Loucy (cell line): ENCODE measurements around the gene AKAP13.
A peak's percentile ranks its signal among the peaks of the same experiment; 100 is the strongest.

ENCODE experiments used
- H2AFZ ChIP-seq: fragments of 200-600 bp; sonication (generic); 2 replicates; pipeline ENCODE4 v1.6.0; 2016; ENCODE audit warnings: antibody characterized with exemption, mild to moderate bottlenecking, low read length, moderate library complexity
- H3F3A ChIP-seq: fragments of 200-600 bp; 2 replicates; pipeline ENCODE4 v1.6.0; 2016; ENCODE audit warnings: antibody characterized with exemption, low read depth, mild to moderate bottlenecking
- H3K27me3 ChIP-seq: fragments of 200-600 bp; sonication (generic); 2 replicates; pipeline ENCODE4 v1.6.1; 2014; ENCODE audit warnings: low read length, mild to moderate bottlenecking; ENCODE audit not compliant: insufficient read depth, poor library complexity, severe bottlenecking
- H3K36me3 ChIP-seq: fragments of 200-600 bp; sonication (generic); 2 replicates; pipeline ENCODE4 v1.6.1; 2016; ENCODE audit warnings: low read length; ENCODE audit not compliant: insufficient read depth
- H3K4me1 ChIP-seq: fragments of 200-600 bp; sonication (generic); 2 replicates; pipeline ENCODE4 v1.5.1; 2014; ENCODE audit warnings: low read length, mild to moderate bottlenecking; ENCODE audit not compliant: insufficient read depth, poor library complexity, severe bottlenecking
- H3K4me2 ChIP-seq: fragments of 200-600 bp; sonication (generic); 2 replicates; pipeline ENCODE4 v1.6.0; 2014; ENCODE audit warnings: antibody characterized with exemption, low read length, low read depth, mild to moderate bottlenecking; ENCODE audit not compliant: poor library complexity, severe bottlenecking
- H3K4me3 ChIP-seq: fragments of 200-600 bp; sonication (generic); 2 replicates; pipeline ENCODE4 v1.5.1; 2014; ENCODE audit warnings: low read length, mild to moderate bottlenecking, mixed read lengths; ENCODE audit not compliant: poor library complexity, severe bottlenecking
- H3K79me2 ChIP-seq: fragments of 200-600 bp; sonication (generic); 2 replicates; pipeline ENCODE4 v1.6.1; 2014; ENCODE audit warnings: low read length; ENCODE audit not compliant: insufficient read depth
- H3K9ac ChIP-seq: fragments of 200-600 bp; sonication (generic); 2 replicates; pipeline ENCODE4 v1.6.0; 2014; ENCODE audit warnings: mild to moderate bottlenecking, low read depth, low read length, moderate library complexity; ENCODE audit not compliant: poor library complexity, severe bottlenecking
- H3K9me2 ChIP-seq: fragments of 200-600 bp; sonication (generic); replicated peaks from 2 replicates; pipeline ENCODE4 v1.6.1; 2016; ENCODE audit warnings: low read depth, low read length, mixed read lengths
- H3K9me3 ChIP-seq: fragments of 200-600 bp; sonication (generic); 2 replicates; pipeline ENCODE4 v1.6.1; 2014; ENCODE audit warnings: mild to moderate bottlenecking, antibody characterized with exemption, low read length, low read depth; ENCODE audit not compliant: insufficient read depth
- H4K20me1 ChIP-seq: fragments of 200-600 bp; sonication (generic); 2 replicates; pipeline ENCODE4 v1.6.0; 2014; ENCODE audit warnings: antibody characterized with exemption, low read length, mild to moderate bottlenecking; ENCODE audit not compliant: insufficient read depth, poor library complexity, severe bottlenecking
- CTCF ChIP-seq: fragments of 200-600 bp; sonication (generic); conservative IDR thresholded peaks from 2 replicates; pipeline ENCODE4 v1.5.1; 2014; ENCODE audit warnings: mild to moderate bottlenecking, antibody characterized with exemption, low read length
- EZH2phosphoT487 ChIP-seq: fragments of 200-600 bp; IDR thresholded peaks from 2 replicates; pipeline ENCODE4 v1.6.1; 2018; ENCODE audit warnings: antibody characterized with exemption, mild to moderate bottlenecking, moderate library complexity, borderline replicate concordance

AKAP13 gene

GRCh38 chr15:85545752-85546151 is 165.3 kb downstream of the AKAP13 start:
- H3K9ac ChIP-seq: peak overlapping the region; percentile 68
- no peaks in the 10 kb centered on the region for H3K27me3 ChIP-seq
- H3K4me2 ChIP-seq: peak overlapping the region; percentile 85
- H3K4me1 ChIP-seq: peaks cover 44% of the 10 kb centered on the region
- peak overlapping the region; percentile 71 for H3K4me3 ChIP-seq
- H2AFZ ChIP-seq: no peak overlapping the region
- no peaks in the 10 kb centered on the region for H3K9me2 ChIP-seq
- peaks cover 2% of the 10 kb centered on the region; the same call in 1 of the 2 replicates for H3F3A ChIP-seq
- H3K36me3 ChIP-seq: no peaks in the 10 kb centered on the region
- no peaks in the 10 kb centered on the region for H4K20me1 ChIP-seq
- H3K79me2 ChIP-seq: peaks cover 2% of the 10 kb centered on the region; the same call in 1 of the 2 replicates
- H3K9me3 ChIP-seq: no peaks in the 10 kb centered on the region
- no peak for TF ChIP-seq CTCF
- no peak for TF ChIP-seq EZH2phosphoT487

GRCh38 chr15:85547386-85547785 is 167.0 kb downstream of the AKAP13 start:
- H3K4me1 ChIP-seq: peaks cover 44% of the 10 kb centered on the region
- TF ChIP-seq EZH2phosphoT487 (no peak), CTCF (no peak)
- no peaks in the 10 kb centered on the region for H3K9me2 ChIP-seq
- no peaks in the 10 kb centered on the region for H3K36me3 ChIP-seq
- H3K9me3 ChIP-seq: no peaks in the 10 kb centered on the region
- H3K9ac ChIP-seq: peak overlapping the region; percentile 38
- peaks cover 7% of the 10 kb centered on the region; the same call in 1 of the 2 replicates for H3F3A ChIP-seq
- H2AFZ ChIP-seq: peak overlapping the region; percentile 28; the same call in 1 of the 2 replicates
- H3K27me3 ChIP-seq: no peaks in the 10 kb centered on the region
- no peaks in the 10 kb centered on the region for H4K20me1 ChIP-seq
- H3K79me2 ChIP-seq: peaks cover 2% of the 10 kb centered on the region; the same call in 1 of the 2 replicates
- peak overlapping the region; percentile 39 for H3K4me3 ChIP-seq
- peak overlapping the region; percentile 55 for H3K4me2 ChIP-seq

GRCh38 chr15:85550283-85550682 is 169.9 kb downstream of the AKAP13 start:
- Histone ChIP-seq H3K9me3 (no peaks in the 10 kb centered on the region), H3F3A (peaks cover 5% of the 10 kb centered on the region; the same call in 1 of the 2 replicates), H3K79me2 (no peaks in the 10 kb centered on the region), H2AFZ (no peak overlapping the region), H3K36me3 (peaks cover 5% of the 10 kb centered on the region; the same call in 1 of the 2 replicates), H3K4me2 (no peak overlapping the region), H4K20me1 (no peaks in the 10 kb centered on the region), H3K4me1 (peaks cover 23% of the 10 kb centered on the region), H3K9ac (no peak overlapping the region), H3K27me3 (no peaks in the 10 kb centered on the region), H3K9me2 (no peaks in the 10 kb centered on the region), H3K4me3 (no peak overlapping the region)
- TF ChIP-seq EZH2phosphoT487 (no peak), CTCF (no peak)
